ENCODE results near the gene MAL. TPM values are rescaled to one million over a fixed set of nuclear protein-coding genes. Genes with fewer than 3 reads are reported as not detected.

The MAL gene
- total and polyA plus RNA-seq, 2 of the 8 experiments (the other 6 are each of a cell fraction or from before 2014, with no cell fraction given): not detected

DNA sequence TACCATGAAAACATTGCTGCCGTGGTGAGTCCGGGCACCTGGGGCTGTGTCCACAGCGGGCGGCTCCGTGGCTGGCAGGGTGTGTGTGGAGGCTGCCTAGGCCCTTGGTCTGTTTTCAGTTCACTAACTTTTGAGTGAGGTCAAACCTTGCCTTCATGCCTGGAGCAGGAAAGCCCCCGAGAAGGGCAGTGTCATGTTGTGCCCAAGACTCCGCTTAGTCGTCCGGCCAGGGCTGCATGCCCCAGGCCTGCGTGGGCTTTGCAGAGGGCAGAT, 24.1 kb downstream of the MAL start:
- no peaks in the 10 kb centered on the region for H3K23me2 ChIP-seq (ENCODE audit: low read depth, low read length)
- H3K4me2 ChIP-seq (ENCODE audit: insufficient read depth in 1 of 2, low read depth in 2 of 2, low read length in 2 of 2): no peak overlapping the region
- no peak overlapping the region for H2AFZ ChIP-seq (ENCODE audit: low read length)
- H3K4ac ChIP-seq (replicated peaks; ENCODE audit: insufficient read length, low read depth, low read length): no peak overlapping the region
- H3K27me3 ChIP-seq (replicated peaks in 1 of 4; ENCODE audit: control insufficient read depth in 3 of 4, extremely low read depth in 1 of 4, insufficient read depth in 3 of 4, low read length in 3 of 4): no peaks in the 10 kb centered on the region
- H2BK12ac ChIP-seq (ENCODE audit: low read depth, low read length): no peak overlapping the region
- H2BK120ac ChIP-seq (replicated peaks; ENCODE audit: low read depth, low read length): no peak overlapping the region
- CTCF ChIA-PET (ENCODE audit: partially characterized antibody): no interaction called here
- no peaks in the 10 kb centered on the region for H3K79me2 ChIP-seq (ENCODE audit: control insufficient read depth in 1 of 2, insufficient read depth in 2 of 2, low read length in 2 of 2)
- no peak overlapping the region for H2BK5ac ChIP-seq (ENCODE audit: low read depth, low read length)
- FAIRE-seq (no peak), DNase-seq (ENCODE audit: low read depth in 1 of 2, low spot score in 2 of 2) (no peak)
- H3K23ac ChIP-seq (ENCODE audit: insufficient read length): no peak overlapping the region
- H3K4me3 ChIP-seq (ENCODE audit: extremely low read depth in 1 of 4, insufficient read depth in 2 of 4, low read depth in 3 of 4, low read length in 4 of 4): no peak overlapping the region
- no peaks in the 10 kb centered on the region; the same call in 1 of the 2 replicates for H3K79me1 ChIP-seq (ENCODE audit: low read depth, low read length)
- H3K27ac ChIP-seq (ENCODE audit: low read depth, low read length): no peak overlapping the region
- H3K18ac ChIP-seq (ENCODE audit: extremely low read depth, low read length): no peak overlapping the region
- no peaks in the 10 kb centered on the region for H3K36me3 ChIP-seq (ENCODE audit: control insufficient read depth in 2 of 4, insufficient read depth in 4 of 4, low read length in 3 of 4)
- no peak overlapping the region for H4K5ac ChIP-seq (ENCODE audit: insufficient read length, low read depth, low read length)
- no peaks in the 10 kb centered on the region for H4K20me1 ChIP-seq (replicated peaks in 1 of 2; ENCODE audit: control insufficient read depth in 1 of 2, insufficient read depth in 2 of 2, low read length in 2 of 2)
- H2BK20ac ChIP-seq (ENCODE audit: low read length): no peak overlapping the region
- H3K9ac ChIP-seq (replicated peaks in 1 of 4; ENCODE audit: extremely low read depth in 1 of 4, low read depth in 3 of 4, low read length in 3 of 4): no peak overlapping the region
- WGBS, 2 experiments (ENCODE audit: extremely low coverage in 1 of 2, insufficient coverage in 1 of 2, insufficient read length in 1 of 2, insufficient replicate concordance in 2 of 2, low coverage in 1 of 2, low lambda C conversion rate in 2 of 2, missing lambda C conversion rate in 1 of 2): 81% methylated on average over 10 of the region's 10 CpGs; no CpG with 5 or more reads in 1 of the 2 experiments
- no peak overlapping the region for H2BK15ac ChIP-seq (ENCODE audit: low read length)
- no peak overlapping the region for H3K14ac ChIP-seq (ENCODE audit: insufficient read length)
- peaks cover 80 to 94% of the 10 kb centered on the region in 2 experiments for H3K9me3 ChIP-seq (ENCODE audit: insufficient read depth in 2 of 2, low read depth in 1 of 2, low read length in 1 of 2)
- H3K56ac ChIP-seq (replicated peaks; ENCODE audit: insufficient read length, low read depth, low read length): no peak overlapping the region
- H4K91ac ChIP-seq (replicated peaks; ENCODE audit: insufficient read length, low read length): no peak overlapping the region
- POLR2A ChIA-PET (ENCODE audit: partially characterized antibody): no interaction called here
- no peak overlapping the region for H2AK5ac ChIP-seq (ENCODE audit: low read depth, low read length)
- H3K4me1 ChIP-seq (replicated peaks in 1 of 4; ENCODE audit: control insufficient read depth in 3 of 4, insufficient read depth in 4 of 4, low read length in 3 of 4): no peaks in the 10 kb centered on the region; a peak in 1 of 7 replicates
- H4K8ac ChIP-seq (ENCODE audit: extremely low read depth, insufficient read depth, low read length): no peak overlapping the region
- TF ChIP-seq PHF8 (conservative IDR thresholded peaks at IDR 0.05; ENCODE audit: low read depth, low read length) (no peak), GABPA (IDR thresholded peaks at IDR 0.05; ENCODE audit: borderline replicate concordance, insufficient read depth, low read length) (no peak), SUZ12 (IDR thresholded peaks at IDR 0.05; ENCODE audit: low read length) (no peak), RXRA (IDR thresholded peaks at IDR 0.05; ENCODE audit: insufficient read depth, low read depth, low read length) (no peak), ASH2L (IDR thresholded peaks at IDR 0.05; ENCODE audit: low read length) (no peak), SIN3A (conservative IDR thresholded peaks at IDR 0.05 in 1 of 2, IDR thresholded peaks at IDR 0.05 in 1 of 2; ENCODE audit: low read depth in 1 of 2, low read length in 2 of 2) (no peak), CBX8 (IDR thresholded peaks at IDR 0.05; ENCODE audit: borderline replicate concordance, low read depth, low read length) (no peak), EZH2 (IDR thresholded peaks at IDR 0.05; ENCODE audit: low read depth, low read length, severe bottlenecking) (no peak), KDM5A (IDR thresholded peaks at IDR 0.05; ENCODE audit: low read length) (no peak)
- TF ChIP-seq, protein P1, sequence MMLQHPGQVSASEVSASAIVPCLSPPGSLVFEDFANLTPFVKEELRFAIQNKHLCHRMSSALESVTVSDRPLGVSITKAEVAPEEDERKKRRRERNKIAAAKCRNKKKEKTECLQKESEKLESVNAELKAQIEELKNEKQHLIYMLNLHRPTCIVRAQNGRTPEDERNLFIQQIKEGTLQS (IDR thresholded peaks at IDR 0.05; ENCODE audit: insufficient read depth, low read depth, low read length): no peak
- TF ChIP-seq, protein P2, sequence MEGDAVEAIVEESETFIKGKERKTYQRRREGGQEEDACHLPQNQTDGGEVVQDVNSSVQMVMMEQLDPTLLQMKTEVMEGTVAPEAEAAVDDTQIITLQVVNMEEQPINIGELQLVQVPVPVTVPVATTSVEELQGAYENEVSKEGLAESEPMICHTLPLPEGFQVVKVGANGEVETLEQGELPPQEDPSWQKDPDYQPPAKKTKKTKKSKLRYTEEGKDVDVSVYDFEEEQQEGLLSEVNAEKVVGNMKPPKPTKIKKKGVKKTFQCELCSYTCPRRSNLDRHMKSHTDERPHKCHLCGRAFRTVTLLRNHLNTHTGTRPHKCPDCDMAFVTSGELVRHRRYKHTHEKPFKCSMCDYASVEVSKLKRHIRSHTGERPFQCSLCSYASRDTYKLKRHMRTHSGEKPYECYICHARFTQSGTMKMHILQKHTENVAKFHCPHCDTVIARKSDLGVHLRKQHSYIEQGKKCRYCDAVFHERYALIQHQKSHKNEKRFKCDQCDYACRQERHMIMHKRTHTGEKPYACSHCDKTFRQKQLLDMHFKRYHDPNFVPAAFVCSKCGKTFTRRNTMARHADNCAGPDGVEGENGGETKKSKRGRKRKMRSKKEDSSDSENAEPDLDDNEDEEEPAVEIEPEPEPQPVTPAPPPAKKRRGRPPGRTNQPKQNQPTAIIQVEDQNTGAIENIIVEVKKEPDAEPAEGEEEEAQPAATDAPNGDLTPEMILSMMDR (IDR thresholded peaks at IDR 0.05; ENCODE audit: control extremely low read depth in 1 of 3, insufficient read depth in 1 of 3, low read depth in 1 of 3, low read length in 3 of 3): no peak

All from H1 (cell line).